SK-N-SH (cell line): Measurements from ENCODE around the gene OTUD4. TPM values are rescaled to one million over a fixed set of nuclear protein-coding genes. Genes with fewer than 3 reads are reported as not detected.

Experiments
- CTCF ChIA-PET: fragments of 300-600, 350-600 bp; formaldehyde crosslinking; extraction: SDS; loops from one replicate; lab custom pipeline; 2021; lab: Yijun Ruan, JAX
- POLR2A ChIA-PET: fragments of 350-600 bp; sonication (Branson Sonifier 250); formaldehyde crosslinking; extraction: SDS; loops from one replicate; lab custom pipeline; 2020; ENCODE audit warnings: antibody characterized with exemption, inconsistent platforms; lab: Yijun Ruan, JAX
- DNase-seq: peaks from one replicate; pipeline ENCODE4 v3.0.0; 2012
- H2AFZ ChIP-seq: fragments of 200-600 bp; sonication (generic); 2 replicates; pipeline ENCODE4 v1.8.1; 2016; ENCODE audit warnings: antibody characterized with exemption, mild to moderate bottlenecking, low read depth
- H3F3A ChIP-seq: fragments of 200-600 bp; sonication (generic); replicated peaks from 2 replicates; pipeline ENCODE3; 2016; ENCODE audit warnings: antibody characterized with exemption, mild to moderate bottlenecking; ENCODE audit not compliant: insufficient read depth
- H3K27ac ChIP-seq, 2 experiments: fragments of 200-500 bp in 1 of 2; fragments of 200-600 bp in 1 of 2; sonication (Bioruptor generic) in 1 of 2; sonication (generic), shearing (Covaris generic) in 1 of 2; 2 replicates each; pipeline versions ENCODE4 v1.5.1 to v1.6.1; 2014 to 2016; ENCODE audit warnings: low read depth in 2 of 2, inconsistent platforms in 1 of 2, low read length in 1 of 2, mild to moderate bottlenecking in 1 of 2, mixed read lengths in 1 of 2
- H3K27me3 ChIP-seq: fragments of 200-600 bp; sonication (generic), shearing (Covaris generic); 2 replicates; pipeline ENCODE4 v1.6.1; 2016; ENCODE audit warnings: mixed run types; ENCODE audit not compliant: insufficient read depth
- H3K36me3 ChIP-seq, 2 experiments: fragments of 200-500 bp in 1 of 2; fragments of 200-600 bp in 1 of 2; sonication (Bioruptor generic) in 1 of 2; sonication (generic) in 1 of 2; replicated peaks in 1 of 2; 2 replicates each; pipeline versions ENCODE3 to v1.5.1; 2014 to 2016; ENCODE audit warnings: low read length in 1 of 2, mild to moderate bottlenecking in 1 of 2; ENCODE audit not compliant: insufficient read depth in 2 of 2, control insufficient read depth in 1 of 2
- H3K4me1 ChIP-seq, 2 experiments: fragments of 200-500 bp in 1 of 2; fragments of 200-600 bp in 1 of 2; sonication (Bioruptor generic) in 1 of 2; sonication (generic), shearing (Covaris generic) in 1 of 2; 2 replicates each; pipeline versions ENCODE4 v1.5.1 to v1.6.1; 2014 to 2016; ENCODE audit warnings: low read depth in 1 of 2, low read length in 1 of 2, mixed run types in 1 of 2; ENCODE audit not compliant: insufficient read depth in 2 of 2, control insufficient read depth in 1 of 2
- H3K4me2 ChIP-seq: fragments of 200-600 bp; sonication (generic), shearing (Covaris generic); 2 replicates; pipeline ENCODE4 v1.6.1; 2017; ENCODE audit warnings: mixed run types
- H3K4me3 ChIP-seq, 2 experiments: fragments of 200-500 bp in 1 of 2; fragments of 200-600 bp in 1 of 2; sonication (Bioruptor generic) in 1 of 2; sonication (generic), shearing (Covaris generic) in 1 of 2; 2 replicates each; pipeline versions ENCODE4 v1.5.1 to v1.8.1; 2014 to 2016; ENCODE audit warnings: low read depth in 2 of 2, inconsistent platforms in 1 of 2, low read length in 1 of 2, mild to moderate bottlenecking in 1 of 2, mixed read lengths in 1 of 2, moderate library complexity in 1 of 2
- H3K79me2 ChIP-seq: fragments of 200-600 bp; sonication (generic); 2 replicates; pipeline ENCODE4 v1.8.1; 2017; ENCODE audit warnings: mild to moderate bottlenecking; ENCODE audit not compliant: insufficient read depth
- H3K9ac ChIP-seq: fragments of 200-600 bp; sonication (generic); 2 replicates; pipeline ENCODE4 v1.6.1; 2017; ENCODE audit warnings: mixed run types
- H3K9me2 ChIP-seq: fragments of 200-600 bp; sonication (generic); 2 replicates; pipeline ENCODE4 v1.6.1; 2017; ENCODE audit warnings: mixed run types
- H3K9me3 ChIP-seq: fragments of 200-600 bp; sonication (generic); 2 replicates; pipeline ENCODE4 v1.6.1; 2017; ENCODE audit warnings: mixed run types, mild to moderate bottlenecking, moderate library complexity
- H4K20me1 ChIP-seq: fragments of 200-600 bp; sonication (generic); 2 replicates; pipeline ENCODE4 v1.6.1; 2017; ENCODE audit warnings: mild to moderate bottlenecking, mixed run types; ENCODE audit not compliant: insufficient read depth
- ELF1 ChIP-seq: IDR thresholded peaks from 2 replicates; pipeline ENCODE4 v1.4.0; 2012
- EZH2phosphoT487 ChIP-seq: fragments of 200-600 bp; sonication (generic); IDR thresholded peaks from 2 replicates; pipeline ENCODE4 v1.6.1; 2017; ENCODE audit warnings: low read depth, mixed run types, mild to moderate bottlenecking, antibody characterized with exemption, moderate library complexity, borderline replicate concordance
- FOSL2 ChIP-seq: IDR thresholded peaks from 2 replicates; pipeline ENCODE4 v1.4.0; 2012; ENCODE audit warnings: low read depth, mild to moderate bottlenecking, moderate library complexity, borderline replicate concordance
- FOXJ3 ChIP-seq: sonication (generic); formaldehyde crosslinking; IDR thresholded peaks from 2 replicates; pipeline ENCODE4 v1.5.1; 2020; ENCODE audit warnings: mild to moderate bottlenecking, missing genetic modification reagents
- GABPA ChIP-seq: IDR thresholded peaks from 2 replicates; pipeline ENCODE4 v1.4.0; 2012; ENCODE audit warnings: low read depth, mild to moderate bottlenecking
- JUND ChIP-seq: IDR thresholded peaks from 2 replicates; pipeline ENCODE4 v1.4.0; 2012
- MEF2A ChIP-seq: IDR thresholded peaks from 2 replicates; pipeline ENCODE4 v1.4.0; 2012; ENCODE audit warnings: low read depth, borderline replicate concordance
- NFIC ChIP-seq: IDR thresholded peaks from 2 replicates; pipeline ENCODE4 v1.4.0; 2012; ENCODE audit warnings: borderline replicate concordance
- NRF1 ChIP-seq: IDR thresholded peaks from 2 replicates; pipeline ENCODE4 v1.6.1; 2012; ENCODE audit warnings: low read depth, mild to moderate bottlenecking, low read length
- POLR2AphosphoS5 ChIP-seq: IDR thresholded peaks from 2 replicates; pipeline ENCODE4 v1.6.1; 2012; ENCODE audit warnings: low read depth, low read length
- RAD21 ChIP-seq: IDR thresholded peaks from 2 replicates; pipeline ENCODE4 v1.6.1; 2012; ENCODE audit warnings: mild to moderate bottlenecking, low read length
- RXRA ChIP-seq: IDR thresholded peaks from 2 replicates; pipeline ENCODE4 v1.4.0; 2012; ENCODE audit warnings: low read depth, mild to moderate bottlenecking, borderline replicate concordance
- SMC3 ChIP-seq: IDR thresholded peaks from 2 replicates; pipeline ENCODE4 v1.6.1; 2012; ENCODE audit warnings: low read depth, low read length, improper control_type of control experiment
- TAF1 ChIP-seq: IDR thresholded peaks from 2 replicates; pipeline ENCODE4 v1.6.1; 2012; ENCODE audit warnings: low read depth, mild to moderate bottlenecking, low read length, moderate library complexity, borderline replicate concordance
- TCF12 ChIP-seq: IDR thresholded peaks from 2 replicates; pipeline ENCODE4 v1.4.0; 2012
- TEAD4 ChIP-seq: IDR thresholded peaks from 2 replicates; pipeline ENCODE4 v1.4.0; 2012; ENCODE audit warnings: mild to moderate bottlenecking, borderline replicate concordance; ENCODE audit not compliant: insufficient read depth
- WGBS: methylation state at CpG from one replicate; pipeline ENCODE4 v1.1.6; 2017; ENCODE audit warnings: low lambda C conversion rate; 5-methylcytosine and 5-hydroxymethylcytosine counted together
- polyA plus RNA-seq, 3 experiments: library from polyadenylated mRNA; depleted of rRNA; stranded (reverse); fragments of >200 nt; gene quantifications; 2 replicates each; pipeline ENCODE4 v1.2.3, GENCODE V29; 2012
- TF ChIP-seq, protein P1 (sequence below): IDR thresholded peaks from 2 replicates; pipeline ENCODE4 v1.4.0; 2012; ENCODE audit warnings: low read depth, borderline replicate concordance
- TF ChIP-seq, protein P2 (sequence below): IDR thresholded peaks from 2 replicates; pipeline ENCODE4; 2012
- TF ChIP-seq, protein P3 (sequence below): fragments of 150-350 bp; IDR thresholded peaks from 2 replicates; pipeline ENCODE4 v1.6.1; 2017; ENCODE audit warnings: antibody characterized with exemption, low read length, low read depth, borderline replicate concordance
- TF ChIP-seq, protein P4 (sequence below): fragments of 150-350 bp; IDR thresholded peaks from 2 replicates; pipeline ENCODE4 v1.6.1; 2016; ENCODE audit warnings: mild to moderate bottlenecking, low read depth, low read length

Gene OTUD4
- polyA plus RNA-seq, 1 of the 3 experiments (the other 2 are of a cell fraction): 8.5 TPM

DNA sequence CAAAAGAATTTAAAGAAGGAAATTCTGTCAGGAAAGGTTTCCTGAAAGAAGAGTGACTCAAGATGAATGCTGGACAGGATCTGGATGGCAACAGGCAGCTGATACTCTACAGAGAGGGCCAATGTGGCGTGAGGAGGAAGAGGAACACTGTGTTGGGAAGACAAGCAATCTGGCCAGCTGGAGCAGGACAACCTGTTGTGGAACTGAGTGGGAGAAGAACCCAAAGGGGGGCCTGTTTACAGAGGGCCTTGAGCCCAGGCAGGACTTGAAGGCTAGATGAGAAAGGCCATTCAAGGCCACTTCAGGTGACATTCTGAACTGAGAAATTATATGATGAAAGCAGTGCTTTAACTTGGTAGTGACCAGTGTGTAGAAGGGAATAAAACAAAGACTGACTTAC lies 8.5 kb downstream of the OTUD4 start:
- ChIA-PET POLR2A (no interaction called here), CTCF (no interaction called here)
- Histone ChIP-seq H3K4me1 (peaks cover 0 to under 1% of the 10 kb centered on the region in 2 experiments; a peak in 3 of 4 replicates), H3F3A (no peaks in the 10 kb centered on the region), H3K9me3 (no peaks in the 10 kb centered on the region), H3K9me2 (no peaks in the 10 kb centered on the region), H4K20me1 (peaks cover 16% of the 10 kb centered on the region), H3K9ac (no peak overlapping the region), H3K4me2 (no peak overlapping the region), H3K79me2 (peaks cover 77% of the 10 kb centered on the region), H3K27me3 (no peaks in the 10 kb centered on the region)
- no peak for DNase-seq
- no peak for TF ChIP-seq POLR2AphosphoS5
- TF ChIP-seq EZH2phosphoT487: no peak
- no peak for TF ChIP-seq RAD21
- no peak for TF ChIP-seq NRF1
- TF ChIP-seq RXRA: no peak
- TF ChIP-seq, protein P1, sequence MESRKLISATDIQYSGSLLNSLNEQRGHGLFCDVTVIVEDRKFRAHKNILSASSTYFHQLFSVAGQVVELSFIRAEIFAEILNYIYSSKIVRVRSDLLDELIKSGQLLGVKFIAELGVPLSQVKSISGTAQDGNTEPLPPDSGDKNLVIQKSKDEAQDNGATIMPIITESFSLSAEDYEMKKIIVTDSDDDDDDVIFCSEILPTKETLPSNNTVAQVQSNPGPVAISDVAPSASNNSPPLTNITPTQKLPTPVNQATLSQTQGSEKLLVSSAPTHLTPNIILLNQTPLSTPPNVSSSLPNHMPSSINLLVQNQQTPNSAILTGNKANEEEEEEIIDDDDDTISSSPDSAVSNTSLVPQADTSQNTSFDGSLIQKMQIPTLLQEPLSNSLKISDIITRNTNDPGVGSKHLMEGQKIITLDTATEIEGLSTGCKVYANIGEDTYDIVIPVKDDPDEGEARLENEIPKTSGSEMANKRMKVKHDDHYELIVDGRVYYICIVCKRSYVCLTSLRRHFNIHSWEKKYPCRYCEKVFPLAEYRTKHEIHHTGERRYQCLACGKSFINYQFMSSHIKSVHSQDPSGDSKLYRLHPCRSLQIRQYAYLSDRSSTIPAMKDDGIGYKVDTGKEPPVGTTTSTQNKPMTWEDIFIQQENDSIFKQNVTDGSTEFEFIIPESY: no peak
- TF ChIP-seq TEAD4: no peak
- TF ChIP-seq, protein P2, sequence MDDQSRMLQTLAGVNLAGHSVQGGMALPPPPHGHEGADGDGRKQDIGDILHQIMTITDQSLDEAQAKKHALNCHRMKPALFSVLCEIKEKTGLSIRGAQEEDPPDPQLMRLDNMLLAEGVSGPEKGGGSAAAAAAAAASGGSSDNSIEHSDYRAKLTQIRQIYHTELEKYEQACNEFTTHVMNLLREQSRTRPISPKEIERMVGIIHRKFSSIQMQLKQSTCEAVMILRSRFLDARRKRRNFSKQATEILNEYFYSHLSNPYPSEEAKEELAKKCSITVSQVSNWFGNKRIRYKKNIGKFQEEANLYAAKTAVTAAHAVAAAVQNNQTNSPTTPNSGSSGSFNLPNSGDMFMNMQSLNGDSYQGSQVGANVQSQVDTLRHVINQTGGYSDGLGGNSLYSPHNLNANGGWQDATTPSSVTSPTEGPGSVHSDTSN: no peak
- no peak for TF ChIP-seq MEF2A
- TF ChIP-seq TCF12: no peak
- TF ChIP-seq, protein P3, sequence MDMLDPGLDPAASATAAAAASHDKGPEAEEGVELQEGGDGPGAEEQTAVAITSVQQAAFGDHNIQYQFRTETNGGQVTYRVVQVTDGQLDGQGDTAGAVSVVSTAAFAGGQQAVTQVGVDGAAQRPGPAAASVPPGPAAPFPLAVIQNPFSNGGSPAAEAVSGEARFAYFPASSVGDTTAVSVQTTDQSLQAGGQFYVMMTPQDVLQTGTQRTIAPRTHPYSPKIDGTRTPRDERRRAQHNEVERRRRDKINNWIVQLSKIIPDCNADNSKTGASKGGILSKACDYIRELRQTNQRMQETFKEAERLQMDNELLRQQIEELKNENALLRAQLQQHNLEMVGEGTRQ: no peak
- no peak for TF ChIP-seq FOSL2
- no peak for TF ChIP-seq FOXJ3
- no peak for TF ChIP-seq SMC3
- no peak for TF ChIP-seq NFIC
- TF ChIP-seq, all 33 proteins: peak for 0
- Histone ChIP-seq H3K27ac (no peak overlapping the region), H3K4me3 (no peak overlapping the region), H3K36me3 (peaks cover 44 to 59% of the 10 kb centered on the region in 2 experiments), H2AFZ (no peak overlapping the region)
- 95% methylated on average over 1 of the region's 1 CpG for WGBS

DNA sequence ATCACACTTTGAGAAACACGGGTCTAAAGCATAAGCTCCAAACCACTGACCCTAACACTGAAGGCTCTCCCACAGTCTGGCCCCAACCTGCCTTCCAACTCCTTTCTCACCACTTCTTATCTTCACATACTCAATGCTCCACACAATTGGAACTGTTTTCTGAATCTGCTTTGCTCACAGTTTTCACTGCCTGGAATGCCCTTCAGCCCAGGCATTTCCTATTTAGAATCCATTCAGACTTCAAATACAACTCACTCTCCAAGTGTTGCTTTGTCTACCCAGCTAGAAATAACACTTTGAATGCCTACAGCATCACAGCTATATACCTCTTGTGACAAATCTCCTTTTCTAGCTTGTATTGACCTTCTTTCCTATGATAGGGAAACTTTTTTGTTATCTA lies 10.2 kb downstream of the OTUD4 start:
- TF ChIP-seq GABPA (no peak), JUND (no peak), POLR2AphosphoS5 (no peak), RAD21 (no peak), TAF1 (no peak), ELF1 (no peak)
- TF ChIP-seq, protein P4, sequence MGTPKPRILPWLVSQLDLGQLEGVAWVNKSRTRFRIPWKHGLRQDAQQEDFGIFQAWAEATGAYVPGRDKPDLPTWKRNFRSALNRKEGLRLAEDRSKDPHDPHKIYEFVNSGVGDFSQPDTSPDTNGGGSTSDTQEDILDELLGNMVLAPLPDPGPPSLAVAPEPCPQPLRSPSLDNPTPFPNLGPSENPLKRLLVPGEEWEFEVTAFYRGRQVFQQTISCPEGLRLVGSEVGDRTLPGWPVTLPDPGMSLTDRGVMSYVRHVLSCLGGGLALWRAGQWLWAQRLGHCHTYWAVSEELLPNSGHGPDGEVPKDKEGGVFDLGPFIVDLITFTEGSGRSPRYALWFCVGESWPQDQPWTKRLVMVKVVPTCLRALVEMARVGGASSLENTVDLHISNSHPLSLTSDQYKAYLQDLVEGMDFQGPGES: no peak
- ChIA-PET POLR2A (no interaction called here), CTCF (interaction anchor here (1.6 kb wide), 1 partner anchor 8 kb away, joined by 10 read pairs; no protein-coding TSS in a partner anchor)
- Histone ChIP-seq H3K27ac (no peak overlapping the region), H4K20me1 (peaks cover 5% of the 10 kb centered on the region; the same call in 1 of the 2 replicates), H3K9ac (no peak overlapping the region), H3K79me2 (peaks cover 76% of the 10 kb centered on the region), H3F3A (no peaks in the 10 kb centered on the region), H3K4me3 (no peak overlapping the region), H3K36me3 (peaks cover 44 to 65% of the 10 kb centered on the region in 2 experiments), H3K9me3 (no peaks in the 10 kb centered on the region), H2AFZ (no peak overlapping the region), H3K4me1 (no peaks in the 10 kb centered on the region; a peak in 1 of 4 replicates), H3K27me3 (no peaks in the 10 kb centered on the region), H3K4me2 (no peak overlapping the region), H3K9me2 (no peaks in the 10 kb centered on the region)
- no peak for DNase-seq
- 100% methylated on average over 1 of the region's 1 CpG for WGBS
